Effector memory CD4-positive, alpha-beta T cell (primary cell): ENCODE results near the gene ZMAT2.

Source experiments
- DNase-seq, 3 donors: peaks; one replicate each; pipeline ENCODE4 v3.0.0-alpha.2; 2020
- H3K27ac ChIP-seq: 2 replicates; pipeline ENCODE4 v1.7.0; 2013; ENCODE audit warnings: mild to moderate bottlenecking, low read length, moderate library complexity; ENCODE audit not compliant: insufficient read depth, poor library complexity, severe bottlenecking
- H3K27me3 ChIP-seq: replicated peaks from 2 replicates; pipeline ENCODE4 v1.7.0; 2013; ENCODE audit warnings: mild to moderate bottlenecking, low read length; ENCODE audit not compliant: insufficient read depth, control insufficient read depth, poor library complexity, severe bottlenecking
- H3K36me3 ChIP-seq: 2 replicates; pipeline ENCODE4 v1.7.0; 2013; ENCODE audit warnings: mild to moderate bottlenecking, low read length, moderate library complexity; ENCODE audit not compliant: control insufficient read depth, insufficient read depth
- H3K4me1 ChIP-seq: 2 replicates; pipeline ENCODE4 v1.7.0; 2013; ENCODE audit warnings: low read length, mild to moderate bottlenecking; ENCODE audit not compliant: control insufficient read depth, insufficient read depth, poor library complexity, severe bottlenecking
- H3K4me3 ChIP-seq: 2 replicates; pipeline ENCODE4 v1.7.0; 2013; ENCODE audit warnings: low read length, low read depth, mild to moderate bottlenecking; ENCODE audit not compliant: insufficient read depth, poor library complexity, severe bottlenecking
- H3K9me3 ChIP-seq: 2 replicates; pipeline ENCODE4 v1.7.0; 2013; ENCODE audit warnings: mild to moderate bottlenecking, low read length, moderate library complexity; ENCODE audit not compliant: control insufficient read depth

The ZMAT2 gene

DNA sequence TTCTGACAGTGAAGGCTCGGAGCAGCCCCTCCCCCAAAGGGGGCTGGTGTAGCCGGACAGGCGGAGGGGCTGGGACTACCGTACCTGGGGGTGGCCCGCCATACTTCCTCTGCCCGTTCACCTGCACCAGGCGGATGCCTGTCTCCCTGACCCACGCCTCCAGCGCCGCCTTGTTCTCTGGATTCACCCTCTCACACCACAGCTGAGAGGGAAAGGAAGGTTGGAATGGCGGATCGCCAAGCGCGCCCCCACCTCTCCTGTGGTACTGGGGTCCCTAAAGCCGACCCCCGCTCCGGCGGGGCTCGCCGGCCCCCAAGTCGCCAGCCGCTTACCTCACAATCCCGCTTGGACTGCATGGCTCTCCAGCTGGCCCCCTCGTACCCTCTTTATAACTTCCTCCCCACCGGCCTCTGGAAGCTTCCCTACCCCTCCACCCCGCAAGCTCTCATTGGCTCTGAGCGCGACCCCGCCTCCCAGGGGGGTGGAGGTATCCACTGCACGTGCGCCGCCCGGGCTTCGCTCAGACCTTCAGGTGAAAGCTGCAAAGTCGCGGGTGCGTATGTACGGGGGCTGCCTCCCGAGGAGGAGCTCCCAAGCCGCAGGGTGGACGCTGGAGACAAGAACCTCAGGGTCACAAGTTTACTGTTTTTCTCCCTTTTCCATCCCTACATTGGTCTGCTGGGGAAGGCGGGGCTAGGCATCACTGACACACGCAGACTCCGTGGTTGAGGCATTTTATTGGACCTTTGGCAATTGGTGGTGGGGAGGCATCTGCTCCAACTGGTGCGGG, 26.9 kb upstream of the ZMAT2 start, which contains the start of gene DND1:
DND1 (minus strand) TSS at position 390 of the 790 bp plus-strand sequence; CDS start at position 356, 34 bp downstream.
- Histone ChIP-seq H3K36me3 (peaks cover 80% of the 10 kb centered on the region), H3K27ac (no peak within 1 kb of the TSS), H3K4me1 (no peaks in the 10 kb centered on the region), H3K9me3 (no peaks in the 10 kb centered on the region), H3K4me3 (no peak within 1 kb of the TSS), H3K27me3 (no peaks in the 10 kb centered on the region)
- no peak for DNase-seq

DNA sequence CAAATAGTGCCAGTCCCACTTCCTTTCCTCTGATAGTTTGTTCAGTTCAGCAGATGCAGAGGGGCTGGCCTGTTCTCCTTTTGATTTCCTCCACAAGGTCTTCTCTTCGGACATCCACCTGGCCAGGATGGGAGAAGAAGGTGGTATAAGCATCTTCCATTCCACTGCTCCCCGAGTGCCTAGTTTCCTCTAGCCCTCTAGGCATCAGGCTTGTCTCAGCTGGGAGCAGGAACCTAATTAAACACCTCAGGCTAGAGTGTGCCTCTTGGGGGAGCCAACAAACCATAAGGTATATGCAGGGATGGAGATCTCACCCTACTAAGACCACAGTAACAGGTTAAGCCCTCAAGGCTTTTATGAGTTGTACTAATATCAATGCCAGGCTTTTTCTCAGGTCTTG, 26.0 kb upstream of the ZMAT2 start:
- peaks cover 76% of the 10 kb centered on the region for H3K36me3 ChIP-seq
- no peak for DNase-seq
- H3K27ac ChIP-seq = no peak overlapping the region

GRCh38 chr5:140674629-140675028, 25.6 kb upstream of the ZMAT2 start:
- Histone ChIP-seq H3K4me1 (no peaks in the 10 kb centered on the region), H3K36me3 (peaks cover 76% of the 10 kb centered on the region), H3K4me3 (no peak overlapping the region), H3K27ac (no peak overlapping the region), H3K9me3 (no peaks in the 10 kb centered on the region), H3K27me3 (no peaks in the 10 kb centered on the region)
- DNase-seq = no peak

More for the DNA sequence above, 26.0 kb upstream of the ZMAT2 start:
- Histone ChIP-seq H3K9me3 (no peaks in the 10 kb centered on the region), H3K27me3 (no peaks in the 10 kb centered on the region), H3K4me1 (no peaks in the 10 kb centered on the region), H3K4me3 (no peak overlapping the region)

GRCh38 chr5:140677947-140678346, 22.3 kb upstream of the ZMAT2 start:
- H3K27ac ChIP-seq = no peak overlapping the region
- H3K4me3 ChIP-seq = no peak overlapping the region
- peaks cover 78% of the 10 kb centered on the region for H3K36me3 ChIP-seq
- DNase-seq = no peak
- no peaks in the 10 kb centered on the region for H3K9me3 ChIP-seq
- H3K4me1 ChIP-seq = no peaks in the 10 kb centered on the region
- H3K27me3 ChIP-seq = no peaks in the 10 kb centered on the region

DNA sequence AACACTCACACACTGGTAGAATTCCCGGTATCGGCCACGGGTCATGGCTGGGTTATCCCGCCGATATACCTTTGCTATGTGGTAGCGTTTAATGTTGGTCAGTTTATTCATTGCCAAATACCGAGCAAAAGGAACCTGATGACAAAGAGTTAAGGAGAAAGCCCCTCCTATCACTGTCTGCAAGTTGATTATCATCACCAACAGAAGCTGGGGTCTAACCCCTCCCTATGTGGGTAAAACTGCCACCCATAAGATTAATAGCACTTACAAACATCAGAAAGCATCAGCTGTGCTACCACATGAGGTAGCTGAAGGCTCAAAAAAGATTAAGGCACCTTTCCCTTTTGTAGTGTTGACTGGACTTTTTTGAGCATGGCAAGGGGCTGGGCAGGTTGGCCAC, 21.3 kb upstream of the ZMAT2 start:
- Histone ChIP-seq H3K27me3 (no peaks in the 10 kb centered on the region), H3K9me3 (no peaks in the 10 kb centered on the region), H3K4me1 (no peaks in the 10 kb centered on the region), H3K4me3 (no peak overlapping the region), H3K27ac (no peak overlapping the region), H3K36me3 (peaks cover 69% of the 10 kb centered on the region)
- DNase-seq = no peak

GRCh38 chr5:140690376-140690932, 9.8 kb upstream of the ZMAT2 start:
- H3K4me1 ChIP-seq = peaks cover 6% of the 10 kb centered on the region

GRCh38 chr5:140690941-140691924, 9.0 kb upstream of the ZMAT2 start, which contains the start of the genes HARS1 and HARS2:
TSS of gene HARS1 (minus strand) at chr5:140691370. CDS start at chr5:140691304, 66 bp downstream.
TSS of gene HARS2 (plus strand) at chr5:140691455. CDS start at chr5:140691649, 194 bp downstream.
- H3K4me1 ChIP-seq = peaks cover 6% of the 10 kb centered on the region
- H3K4me3 ChIP-seq = peak within 1 kb of the TSS; percentile 64
- H3K27ac ChIP-seq = peak within 1 kb of the TSS; percentile 72
- H3K27me3 ChIP-seq = no peaks in the 10 kb centered on the region
- no peaks in the 10 kb centered on the region for H3K9me3 ChIP-seq
- H3K36me3 ChIP-seq = peaks cover 25% of the 10 kb centered on the region
- peak; percentile 69 to 80 (median 76) for DNase-seq

More at GRCh38 chr5:140690376-140690932, 9.8 kb upstream of the ZMAT2 start:
- Histone ChIP-seq H3K27ac (peak overlapping the region; percentile 72), H3K27me3 (no peaks in the 10 kb centered on the region), H3K4me3 (peak overlapping the region; percentile 64), H3K9me3 (no peaks in the 10 kb centered on the region), H3K36me3 (peaks cover 17% of the 10 kb centered on the region)
- no peak for DNase-seq

DNA sequence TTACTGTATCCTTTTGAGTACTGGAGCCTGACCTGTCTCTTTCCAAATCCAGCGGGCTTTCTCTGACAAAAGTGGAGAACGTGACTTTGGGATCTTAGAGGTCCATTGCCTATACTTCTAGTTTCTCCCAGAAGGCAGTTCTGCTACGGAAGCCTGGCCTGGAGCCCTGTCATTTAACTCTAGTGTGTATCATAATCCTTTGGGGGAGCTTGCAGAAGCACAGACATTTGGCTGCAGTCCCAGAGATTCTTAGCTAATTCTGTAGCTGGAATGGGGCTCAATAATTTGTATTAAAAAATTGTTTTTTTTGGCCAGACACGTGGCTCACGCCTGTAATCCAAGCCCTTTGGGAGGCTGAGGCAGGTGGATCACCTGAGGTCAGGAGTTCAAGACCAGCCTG, 6.0 kb upstream of the ZMAT2 start:
- DNase-seq = no peak
- peaks cover 54% of the 10 kb centered on the region for H3K36me3 ChIP-seq
- no peaks in the 10 kb centered on the region for H3K27me3 ChIP-seq
- no peak overlapping the region for H3K4me3 ChIP-seq
- H3K27ac ChIP-seq = no peak overlapping the region
- H3K4me1 ChIP-seq = peaks cover 6% of the 10 kb centered on the region
- no peaks in the 10 kb centered on the region for H3K9me3 ChIP-seq

DNA sequence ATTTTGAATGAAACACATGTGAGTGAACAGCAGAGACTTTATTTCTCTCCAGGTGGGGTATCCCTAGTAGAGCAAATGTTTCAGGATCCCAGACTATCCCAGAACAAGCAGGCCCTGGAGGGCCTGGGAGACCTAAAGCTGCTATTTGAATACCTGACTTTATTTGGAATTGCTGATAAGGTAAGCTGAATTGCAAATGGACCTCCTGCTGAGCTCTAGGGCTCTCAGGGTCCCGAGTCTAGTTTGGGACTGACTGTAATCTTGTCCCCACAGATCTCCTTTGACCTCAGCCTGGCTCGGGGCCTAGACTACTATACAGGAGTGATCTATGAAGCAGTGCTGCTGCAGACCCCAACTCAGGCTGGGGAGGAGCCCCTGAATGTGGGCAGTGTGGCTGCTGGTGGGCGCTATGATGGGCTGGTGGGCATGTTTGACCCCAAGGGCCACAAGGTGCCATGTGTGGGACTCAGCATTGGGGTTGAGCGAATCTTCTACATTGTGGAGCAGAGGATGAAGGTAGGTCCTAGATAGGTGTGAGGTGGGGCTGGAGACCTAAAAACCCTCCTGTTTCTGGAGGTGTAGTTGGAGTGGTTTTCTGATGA, 3.3 kb upstream of the ZMAT2 start:
- Histone ChIP-seq H3K36me3 (peaks cover 59% of the 10 kb centered on the region), H3K9me3 (no peaks in the 10 kb centered on the region), H3K4me3 (no peak overlapping the region), H3K4me1 (peaks cover 9% of the 10 kb centered on the region), H3K27ac (no peak overlapping the region), H3K27me3 (no peaks in the 10 kb centered on the region)
- DNase-seq = no peak
